ENCODE data around the gene LRRTM2. TPM values are rescaled to one million over a fixed set of nuclear protein-coding genes. Genes with fewer than 3 reads are reported as not detected.
"Not testable (repeated sequence)": the region's sequence is repeated elsewhere in the genome, so short reads cannot be mapped to it uniquely, and the experiment has no call there.

The LRRTM2 gene
- not detected for total RNA-seq

- no peak for DNase-seq (ENCODE audit: low spot score)
Measured at GRCh38 chr5:138874771-138875551, at the start of gene LRRTM2. TSS of gene LRRTM2 (minus strand) at chr5:138875335. CDS start at chr5:138874911, 424 bp downstream.

- DNase-seq (ENCODE audit: low spot score), result no peak
Measured at GRCh38 chr5:138922494-138922893, 47.4 kb upstream of the LRRTM2 start.

- DNase-seq (ENCODE audit: low spot score), result not testable (repeated sequence)
Measured at GRCh38 chr5:138921362-138921761, 46.2 kb upstream of the LRRTM2 start.

GRCh38 chr5:138920181-138920580, 45.0 kb upstream of the LRRTM2 start:
- DNase-seq (ENCODE audit: low spot score), result no peak

GRCh38 chr5:138918686-138919085, 43.6 kb upstream of the LRRTM2 start:
- DNase-seq (ENCODE audit: low spot score), result no peak

- DNase-seq (ENCODE audit: low spot score), result no peak
Measured at GRCh38 chr5:138914338-138914737, 39.2 kb upstream of the LRRTM2 start.

GRCh38 chr5:138913773-138914172, 38.6 kb upstream of the LRRTM2 start:
- DNase-seq (ENCODE audit: low spot score), result no peak

GRCh38 chr5:138912093-138912492, 37.0 kb upstream of the LRRTM2 start:
- DNase-seq (ENCODE audit: low spot score), result no peak

- DNase-seq (ENCODE audit: low spot score), result no peak
Measured at GRCh38 chr5:138911441-138911840, 36.3 kb upstream of the LRRTM2 start.

- no peak for DNase-seq (ENCODE audit: low spot score)
Measured at GRCh38 chr5:138910546-138911185, 35.5 kb upstream of the LRRTM2 start.

- DNase-seq (ENCODE audit: low spot score), result no peak
Measured at GRCh38 chr5:138909734-138910133, 34.6 kb upstream of the LRRTM2 start.

GRCh38 chr5:138905541-138905940, 30.4 kb upstream of the LRRTM2 start:
- no peak for DNase-seq (ENCODE audit: low spot score)

GRCh38 chr5:138903130-138903775, 28.1 kb upstream of the LRRTM2 start:
- DNase-seq (ENCODE audit: low spot score), result no peak

GRCh38 chr5:138901716-138902115, 26.6 kb upstream of the LRRTM2 start:
- DNase-seq (ENCODE audit: low spot score), result no peak

GRCh38 chr5:138900281-138900965, 25.3 kb upstream of the LRRTM2 start:
- DNase-seq (ENCODE audit: low spot score), result no peak

GRCh38 chr5:138898742-138899141, 23.6 kb upstream of the LRRTM2 start:
- no peak for DNase-seq (ENCODE audit: low spot score)

GRCh38 chr5:138898299-138898698, 23.2 kb upstream of the LRRTM2 start:
- no peak for DNase-seq (ENCODE audit: low spot score)

- DNase-seq (ENCODE audit: low spot score), result no peak
Measured at GRCh38 chr5:138895918-138896317, 20.8 kb upstream of the LRRTM2 start.

- no peak for DNase-seq (ENCODE audit: low spot score)
Measured at GRCh38 chr5:138890644-138891043, 15.5 kb upstream of the LRRTM2 start.

- no peak for DNase-seq (ENCODE audit: low spot score)
Measured at GRCh38 chr5:138889994-138890393, 14.9 kb upstream of the LRRTM2 start.

GRCh38 chr5:138884554-138884953, 9.4 kb upstream of the LRRTM2 start:
- DNase-seq (ENCODE audit: low spot score), result no peak

- DNase-seq (ENCODE audit: low spot score), result no peak
Measured at GRCh38 chr5:138884094-138884493, 9.0 kb upstream of the LRRTM2 start.

Data from ureter (tissue), 1 donor.